Ectodermal cell (in vitro differentiated cells): ENCODE measurements around the gene PSMB7. TPM values are rescaled to one million over a fixed set of nuclear protein-coding genes. Genes with fewer than 3 reads are reported as not detected.

Source experiments
- H3K27ac ChIP-seq: 2 replicates; pipeline ENCODE4 v1.7.0; 2013; ENCODE audit warnings: mild to moderate bottlenecking, low read depth, low read length; ENCODE audit not compliant: insufficient read depth, poor library complexity, severe bottlenecking
- H3K27me3 ChIP-seq: 2 replicates; pipeline ENCODE4 v1.7.0; 2013; ENCODE audit warnings: mild to moderate bottlenecking, low read length; ENCODE audit not compliant: insufficient read depth, control insufficient read depth, poor library complexity, severe bottlenecking
- H3K36me3 ChIP-seq: one replicate; pipeline ENCODE4 v1.7.0; 2013; ENCODE audit warnings: low read length; ENCODE audit not compliant: control insufficient read depth, insufficient read depth
- H3K4me1 ChIP-seq: one replicate; pipeline ENCODE4 v1.7.0; 2013; ENCODE audit warnings: low read length; ENCODE audit not compliant: control insufficient read depth, insufficient read depth
- H3K4me3 ChIP-seq: 2 replicates; pipeline ENCODE4 v1.7.0; 2013; ENCODE audit warnings: low read depth, low read length, control low read depth; ENCODE audit not compliant: insufficient read depth
- H3K9me3 ChIP-seq: 2 replicates; pipeline ENCODE4 v1.7.0; 2013; ENCODE audit warnings: mild to moderate bottlenecking, low read length, moderate library complexity; ENCODE audit not compliant: control insufficient read depth
- WGBS, 2 experiments: methylation state at CpG; one replicate each; pipeline ENCODE4 v1.1.7; 2013; ENCODE audit warnings: missing lambda C conversion rate in 2 of 2; 5-methylcytosine and 5-hydroxymethylcytosine counted together
- polyA plus RNA-seq, 4 experiments: library from polyadenylated mRNA; stranded (reverse); fragments of 50-300 nt; gene quantifications; one replicate each; pipeline ENCODE4 v1.2.3, GENCODE V29; 2013

The PSMB7 gene
- polyA plus RNA-seq (2013, experiment 1 of 4), result 263 TPM
- 255 TPM for polyA plus RNA-seq (2013, experiment 2 of 4)
- polyA plus RNA-seq (2013, experiment 3 of 4), result 185 TPM
- 217 TPM for polyA plus RNA-seq (2013, experiment 4 of 4)

GRCh38 chr9:124415102-124415851 is at the start of gene PSMB7:
TSS of gene PSMB7 (minus strand) at chr9:124415442. CDS start at chr9:124415425, 17 bp downstream.
- peak within 1 kb of the TSS; percentile 67 for H3K4me3 ChIP-seq
- no peaks in the 10 kb centered on the region for H3K9me3 ChIP-seq
- WGBS, 2 experiments, result 6% methylated on average over 41 of the region's 41 CpGs
- H3K27me3 ChIP-seq, result no peaks in the 10 kb centered on the region
- H3K36me3 ChIP-seq, result peaks cover 28% of the 10 kb centered on the region
- H3K4me1 ChIP-seq, result peaks cover 8% of the 10 kb centered on the region
- peak within 1 kb of the TSS; percentile 61 for H3K27ac ChIP-seq

GRCh38 chr9:124462739-124463138 is 47.5 kb upstream of the PSMB7 start:
- Histone ChIP-seq H3K36me3 (no peaks in the 10 kb centered on the region), H3K9me3 (no peaks in the 10 kb centered on the region), H3K27ac (no peak overlapping the region), H3K27me3 (no peaks in the 10 kb centered on the region), H3K4me3 (no peak overlapping the region), H3K4me1 (no peaks in the 10 kb centered on the region)
- 88 to 100% methylated on average over 1 of the region's 1 CpG for WGBS, 2 experiments

GRCh38 chr9:124458441-124458840 is 43.2 kb upstream of the PSMB7 start:
- no peaks in the 10 kb centered on the region for H3K36me3 ChIP-seq
- H3K4me1 ChIP-seq, result no peaks in the 10 kb centered on the region
- H3K4me3 ChIP-seq, result no peak overlapping the region
- peaks cover 7% of the 10 kb centered on the region for H3K27me3 ChIP-seq
- no peaks in the 10 kb centered on the region for H3K9me3 ChIP-seq
- 93% methylated on average over 9 of the region's 9 CpGs for WGBS, 2 experiments
- H3K27ac ChIP-seq, result no peak overlapping the region

DNA sequence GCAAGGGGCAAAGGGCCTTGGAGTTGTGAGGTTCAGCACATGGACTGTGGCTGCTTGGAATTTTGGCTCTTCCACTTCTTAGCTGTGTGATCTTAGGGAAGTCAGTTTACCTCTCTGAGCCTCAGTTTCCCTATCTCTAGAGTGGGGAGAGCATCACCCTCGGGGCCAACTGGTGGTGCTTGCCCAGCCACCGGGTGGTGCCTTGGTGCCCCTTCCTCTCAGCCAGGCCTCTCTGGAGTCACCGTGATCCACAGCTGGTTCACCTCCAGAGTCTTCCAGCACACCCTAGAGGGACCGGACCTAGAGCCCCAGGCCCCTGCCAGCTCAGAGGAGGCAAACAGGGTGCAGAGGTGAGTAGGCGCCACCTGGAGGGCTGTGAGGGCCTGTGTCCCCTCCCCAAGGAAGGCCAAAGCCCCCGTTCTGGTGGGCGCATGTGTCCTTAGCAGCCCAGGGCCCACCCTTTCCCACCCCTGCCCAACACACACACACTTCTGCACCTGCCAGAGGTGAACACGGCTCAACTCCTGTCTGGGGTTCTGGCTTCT is 42.7 kb upstream of the PSMB7 start:
- Histone ChIP-seq H3K36me3 (no peaks in the 10 kb centered on the region), H3K27me3 (peaks cover 12% of the 10 kb centered on the region), H3K9me3 (no peaks in the 10 kb centered on the region), H3K4me3 (no peak overlapping the region), H3K27ac (no peak overlapping the region), H3K4me1 (no peaks in the 10 kb centered on the region)
- WGBS, 2 experiments, result 82 to 89% methylated on average over 8 of the region's 8 CpGs

DNA sequence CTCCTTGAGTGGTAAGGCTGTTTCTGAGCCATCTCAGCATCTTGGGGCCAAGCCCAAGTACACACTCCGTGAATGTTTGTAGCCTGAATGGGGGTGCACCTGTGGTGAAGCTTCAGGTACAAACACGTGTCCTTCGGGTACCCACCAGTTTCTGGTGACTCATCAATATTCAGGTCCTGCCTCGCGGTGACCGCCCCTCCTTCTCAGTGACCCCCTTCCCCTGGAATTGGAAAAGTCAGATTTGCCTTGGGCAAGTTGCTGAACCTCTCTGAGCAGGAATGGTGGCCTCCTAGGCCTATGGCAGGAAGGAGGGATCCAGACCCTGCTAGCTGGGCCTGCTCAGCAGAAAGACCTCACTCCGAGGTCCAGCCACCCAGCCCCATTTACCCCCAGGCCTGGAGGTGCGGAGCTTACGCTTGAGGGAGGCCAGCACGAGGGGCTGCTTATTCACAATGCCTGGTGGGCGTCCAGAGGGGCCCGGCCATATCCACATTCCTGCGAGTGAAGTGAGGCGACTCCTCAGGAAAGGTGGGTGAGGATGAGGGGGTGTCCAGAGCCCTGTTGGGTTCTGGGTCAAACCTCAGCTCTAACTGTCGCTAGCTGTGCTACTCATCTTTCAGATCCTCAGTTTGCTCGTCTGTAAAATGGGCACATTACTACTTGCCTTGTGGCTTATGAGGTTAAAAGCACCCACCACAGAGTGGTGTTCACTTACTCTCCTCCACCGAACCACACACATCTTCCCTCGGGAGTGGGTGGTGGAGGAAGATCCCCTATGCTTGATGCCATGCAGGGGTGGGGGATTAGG is 42.0 kb upstream of the PSMB7 start:
- no peaks in the 10 kb centered on the region for H3K36me3 ChIP-seq
- no peak overlapping the region for H3K27ac ChIP-seq
- no peak overlapping the region for H3K4me3 ChIP-seq
- H3K4me1 ChIP-seq, result no peaks in the 10 kb centered on the region
- 92 to 93% methylated on average over 18 of the region's 18 CpGs for WGBS, 2 experiments
- H3K9me3 ChIP-seq, result no peaks in the 10 kb centered on the region
- peaks cover 19% of the 10 kb centered on the region for H3K27me3 ChIP-seq

DNA sequence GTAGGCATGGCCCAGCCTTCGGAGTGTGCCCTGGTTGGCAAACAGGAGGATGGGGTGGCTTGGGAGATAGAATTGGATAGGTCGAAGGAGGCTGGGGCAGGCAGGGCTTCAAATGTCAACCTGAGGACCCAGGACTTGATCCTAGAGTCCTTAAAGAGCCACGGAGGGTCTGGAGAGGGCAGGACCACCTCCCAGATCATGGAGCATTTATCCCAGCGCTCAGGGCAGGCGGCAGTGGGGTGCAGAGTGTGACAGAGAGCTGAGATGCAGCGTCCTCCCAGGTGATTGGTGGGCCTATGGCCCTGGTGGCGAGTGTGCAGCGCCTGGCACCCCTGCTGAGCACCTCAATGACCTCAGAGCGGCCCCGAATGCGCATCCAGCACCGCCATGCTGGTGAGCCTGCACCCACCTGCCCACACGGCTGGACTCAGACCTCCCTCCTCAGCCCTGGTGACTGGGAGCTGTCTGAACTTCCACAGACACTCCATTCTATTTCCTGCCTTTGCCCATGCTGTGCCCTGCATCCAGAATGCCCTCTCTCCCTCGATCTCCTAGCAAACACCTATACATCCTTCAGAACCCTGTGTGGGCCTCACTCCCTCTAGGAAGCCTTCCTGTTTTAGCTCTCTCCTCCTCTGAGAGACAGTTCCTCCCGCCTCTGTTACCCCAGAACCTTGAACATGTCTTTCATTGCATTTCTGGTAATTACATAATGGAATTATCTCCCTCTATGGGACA is 41.3 kb upstream of the PSMB7 start:
- Histone ChIP-seq H3K4me3 (no peak overlapping the region), H3K4me1 (no peaks in the 10 kb centered on the region), H3K9me3 (no peaks in the 10 kb centered on the region), H3K27ac (no peak overlapping the region), H3K27me3 (peaks cover 27% of the 10 kb centered on the region), H3K36me3 (no peaks in the 10 kb centered on the region)
- WGBS, 2 experiments, result 70 to 71% methylated on average over 15 of the region's 15 CpGs

DNA sequence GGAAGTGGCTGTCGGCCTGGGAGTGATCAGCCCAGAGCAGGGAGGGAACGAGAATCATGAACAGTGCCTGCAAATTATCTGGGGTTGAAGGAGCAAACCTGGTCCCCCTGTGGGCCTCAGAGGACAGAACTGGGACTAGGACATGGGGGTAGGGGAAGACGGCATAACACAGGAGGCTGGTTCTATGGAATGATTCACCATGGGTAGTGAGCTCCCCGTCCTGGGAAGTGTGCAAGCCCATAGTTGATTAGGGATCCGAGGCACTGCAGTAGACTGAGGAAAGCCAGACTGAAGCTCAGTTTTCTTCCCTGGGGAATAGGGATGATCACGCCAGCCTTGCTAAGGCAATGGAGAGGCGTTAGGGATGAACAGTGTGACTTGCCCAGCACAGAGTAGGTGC is 40.6 kb upstream of the PSMB7 start:
- H3K27me3 ChIP-seq, result peaks cover 34% of the 10 kb centered on the region
- WGBS, 2 experiments, result 78% methylated on average over 7 of the region's 7 CpGs
- H3K9me3 ChIP-seq, result no peaks in the 10 kb centered on the region
- H3K36me3 ChIP-seq, result no peaks in the 10 kb centered on the region
- H3K4me3 ChIP-seq, result no peak overlapping the region
- H3K27ac ChIP-seq, result no peak overlapping the region
- peaks cover 5% of the 10 kb centered on the region for H3K4me1 ChIP-seq

- Histone ChIP-seq H3K27me3 (peaks cover 39% of the 10 kb centered on the region), H3K36me3 (no peaks in the 10 kb centered on the region), H3K4me3 (no peak overlapping the region), H3K9me3 (no peaks in the 10 kb centered on the region), H3K4me1 (peaks cover 9% of the 10 kb centered on the region), H3K27ac (no peak overlapping the region)
- WGBS, 2 experiments, result 91 to 94% methylated on average over 14 of the region's 14 CpGs
Measured at GRCh38 chr9:124454791-124455443, 39.7 kb upstream of the PSMB7 start.

GRCh38 chr9:124454296-124454695 is 39.1 kb upstream of the PSMB7 start:
- 92 to 94% methylated on average over 9 of the region's 9 CpGs for WGBS, 2 experiments
- H3K36me3 ChIP-seq, result no peaks in the 10 kb centered on the region
- H3K27me3 ChIP-seq, result peaks cover 39% of the 10 kb centered on the region
- no peaks in the 10 kb centered on the region for H3K9me3 ChIP-seq
- no peak overlapping the region for H3K4me3 ChIP-seq
- H3K4me1 ChIP-seq, result peaks cover 9% of the 10 kb centered on the region
- H3K27ac ChIP-seq, result no peak overlapping the region
